C4-2B (cell line): ENCODE data around the gene TARS2.

Experiments
- CTCF ChIP-seq: fragments of 450-650 bp; conservative IDR thresholded peaks from 2 replicates; pipeline ENCODE4 v1.5.1; 2017; ENCODE audit warnings: mild to moderate bottlenecking
- ZFX ChIP-seq: fragments of 450-650 bp; IDR thresholded peaks from 2 replicates; pipeline ENCODE4 v1.6.1; 2017

DNA sequence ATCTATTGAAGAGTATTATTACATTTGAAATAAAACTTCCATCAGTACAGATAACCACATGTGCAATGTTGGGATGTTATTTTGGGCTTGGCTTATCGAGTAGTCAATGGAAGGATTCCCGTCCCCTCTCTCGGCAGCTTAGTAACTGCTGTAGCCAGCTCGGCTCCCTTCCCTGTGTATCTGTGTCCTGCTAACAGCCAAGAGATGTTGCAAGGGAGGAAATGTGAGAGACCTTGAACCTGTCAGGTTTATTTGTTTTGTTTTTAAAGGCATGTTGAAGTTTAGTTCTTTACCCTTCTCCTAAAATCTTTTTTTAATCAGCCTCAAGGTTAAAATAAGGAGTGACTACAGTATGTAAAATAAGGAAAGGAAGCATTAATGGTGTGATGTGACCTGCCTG, 13.6 kb upstream of the TARS2 start:
- TF ChIP-seq CTCF (no peak), ZFX (no peak)
